GM18508 (cell line): Measurements from ENCODE around the gene PSMA8.
"Not testable (repeated sequence)": the region's sequence is repeated elsewhere in the genome, so short reads cannot be mapped to it uniquely, and the experiment has no call there.

Experiments used
- ATAC-seq: cut with Tn5 transposase; IDR thresholded peaks from one replicate; pipeline ENCODE4 v1.9.1; 2021; ENCODE audit warnings: moderate number of reproducible peaks; ENCODE audit not compliant: insufficient read depth, unreplicated experiment

Gene PSMA8

DNA sequence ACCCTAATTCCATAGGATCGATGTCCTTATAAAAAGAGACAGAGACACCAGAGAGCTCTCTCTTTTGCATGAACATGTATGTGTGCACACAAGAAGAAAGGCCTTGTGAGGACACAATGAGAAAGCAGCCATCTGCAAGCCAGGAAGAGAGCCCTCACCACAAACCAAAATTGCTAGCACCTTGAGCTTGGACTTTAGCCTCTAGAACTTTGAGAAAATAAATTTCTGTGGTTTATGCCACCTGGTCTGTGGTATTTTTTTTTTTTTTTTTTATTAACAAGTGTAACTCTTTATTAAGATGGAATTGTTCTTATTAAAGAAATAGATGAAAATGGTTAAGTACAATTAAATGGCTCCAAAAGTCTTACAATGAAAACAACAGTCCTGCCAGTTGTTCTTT lies 33.9 kb downstream of the PSMA8 start:
- peak; percentile 90 for ATAC-seq

DNA sequence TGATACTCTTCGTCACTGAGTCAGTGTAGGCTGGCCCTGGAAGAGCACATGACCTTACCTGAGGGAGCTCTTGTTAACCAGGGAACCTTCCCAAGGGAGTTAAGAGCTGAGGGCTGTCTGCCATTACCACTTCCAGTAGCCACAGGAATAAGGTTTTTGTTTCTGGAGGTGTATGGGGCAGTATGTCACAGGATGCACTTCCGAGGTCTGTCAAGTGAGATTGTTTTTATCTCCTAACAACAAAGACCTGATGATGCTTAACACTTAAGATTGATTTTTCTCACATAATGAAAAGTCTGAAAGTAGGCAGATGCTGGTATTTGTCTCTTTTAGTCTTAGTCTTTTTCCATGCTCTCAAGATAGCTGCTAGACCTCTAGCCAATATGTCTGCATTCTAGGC lies 41.8 kb downstream of the PSMA8 start:
- ATAC-seq: no peak

- no peak for ATAC-seq
These were observed 42.5 kb downstream of the PSMA8 start for GRCh38 chr18:26176134-26176533.

DNA sequence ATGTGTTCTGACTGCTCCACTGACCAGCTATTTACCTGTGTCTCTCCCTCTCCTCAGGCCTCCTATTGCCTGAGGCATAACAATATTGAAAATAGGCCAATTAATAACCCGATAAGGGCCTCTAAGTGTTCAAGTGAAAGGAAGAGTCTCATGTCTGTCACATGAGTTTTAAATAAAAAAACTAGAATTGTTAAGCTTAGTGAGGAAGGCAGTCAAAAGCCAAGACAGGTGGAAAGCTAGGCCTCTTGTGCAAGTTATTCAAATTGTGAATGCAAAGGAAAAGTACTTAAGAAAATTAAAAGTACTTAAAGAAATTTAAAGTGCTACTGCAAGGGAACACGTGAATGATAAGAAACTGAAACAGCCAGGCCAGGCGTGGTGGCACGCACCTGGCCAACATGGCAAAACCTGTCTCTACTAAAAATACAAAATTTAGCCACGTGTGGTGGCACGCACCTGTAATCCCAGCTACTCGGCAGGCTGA lies 47.7 kb downstream of the PSMA8 start:
- no peak for ATAC-seq

GRCh38 chr18:26183395-26184112 lies 49.9 kb downstream of the PSMA8 start:
- ATAC-seq: no peak

GRCh38 chr18:26185267-26185666 lies 51.6 kb downstream of the PSMA8 start:
- no peak for ATAC-seq

DNA sequence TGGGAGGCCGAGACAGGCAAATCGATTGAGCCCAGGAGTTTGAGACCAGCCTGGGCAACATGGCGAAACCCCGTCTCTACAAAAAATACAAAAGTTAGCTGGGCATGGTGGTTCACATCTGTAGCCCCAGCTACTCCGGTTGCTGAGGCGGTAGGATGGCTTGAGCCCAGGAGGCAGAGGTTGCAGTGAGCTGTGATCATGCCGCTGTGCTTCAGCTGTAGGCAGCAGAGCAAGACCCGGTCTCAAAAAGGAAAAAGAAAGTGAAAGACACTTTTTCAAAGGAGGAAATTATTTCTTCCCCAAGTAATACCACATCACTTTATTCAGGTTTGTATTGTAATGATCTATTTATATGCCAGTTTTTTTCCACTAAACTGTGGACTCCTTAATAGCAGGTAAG lies 56.8 kb downstream of the PSMA8 start:
- ATAC-seq: peak; percentile 86

GRCh38 chr18:26192233-26192632 lies 58.6 kb downstream of the PSMA8 start:
- no peak for ATAC-seq

GRCh38 chr18:26196605-26197004 lies 62.9 kb downstream of the PSMA8 start:
- no peak for ATAC-seq

GRCh38 chr18:26202001-26202400 lies 68.3 kb downstream of the PSMA8 start:
- not testable (repeated sequence) for ATAC-seq

GRCh38 chr18:26205318-26205717 lies 71.6 kb downstream of the PSMA8 start:
- no peak for ATAC-seq

GRCh38 chr18:26206488-26206887 lies 72.8 kb downstream of the PSMA8 start:
- no peak for ATAC-seq

DNA sequence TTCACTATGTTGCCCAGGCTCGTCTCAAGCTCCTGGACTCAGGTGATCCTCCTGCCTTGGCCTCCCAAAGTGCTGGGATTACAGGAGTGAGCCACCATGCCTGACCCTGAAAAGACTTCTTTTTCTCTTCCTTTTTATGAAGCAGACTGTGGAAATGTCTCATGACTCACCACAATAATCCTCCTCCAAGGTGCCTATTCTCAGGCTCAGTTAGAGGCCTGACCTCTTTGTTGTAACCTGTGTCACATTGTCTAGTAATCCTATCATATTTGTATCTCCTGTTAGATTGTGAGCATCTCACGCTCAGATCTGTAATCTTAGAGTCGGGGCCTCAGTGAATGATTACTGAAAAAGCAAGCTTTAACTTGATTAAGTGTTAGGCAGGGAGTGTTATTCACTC lies 74.3 kb downstream of the PSMA8 start:
- ATAC-seq: no peak

GRCh38 chr18:26208977-26209376 lies 75.3 kb downstream of the PSMA8 start:
- no peak for ATAC-seq

DNA sequence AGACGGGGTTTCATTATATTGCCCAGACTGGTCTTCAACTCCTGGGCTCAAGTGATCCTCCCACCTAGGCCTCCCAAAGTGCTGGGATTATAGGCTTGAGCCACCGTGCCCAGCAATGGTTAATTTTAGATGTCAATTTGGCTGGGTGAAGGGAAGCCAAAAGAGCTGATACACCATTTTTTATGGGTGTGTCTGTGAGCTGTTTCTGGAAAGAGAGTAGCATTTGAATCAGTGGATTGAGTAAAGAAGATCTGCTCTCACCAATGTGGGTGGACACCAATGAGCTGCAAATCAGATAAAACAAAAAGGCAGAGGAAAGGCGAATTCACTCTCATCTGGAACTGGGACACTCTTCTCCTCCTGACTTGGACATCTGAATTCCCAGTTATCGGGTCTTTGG lies 76.5 kb downstream of the PSMA8 start:
- no peak for ATAC-seq

GRCh38 chr18:26215247-26215970 lies 81.7 kb downstream of the PSMA8 start:
- ATAC-seq: peak; percentile 93

- no peak for ATAC-seq
These were observed 91.5 kb downstream of the PSMA8 start for GRCh38 chr18:26225022-26225693.

DNA sequence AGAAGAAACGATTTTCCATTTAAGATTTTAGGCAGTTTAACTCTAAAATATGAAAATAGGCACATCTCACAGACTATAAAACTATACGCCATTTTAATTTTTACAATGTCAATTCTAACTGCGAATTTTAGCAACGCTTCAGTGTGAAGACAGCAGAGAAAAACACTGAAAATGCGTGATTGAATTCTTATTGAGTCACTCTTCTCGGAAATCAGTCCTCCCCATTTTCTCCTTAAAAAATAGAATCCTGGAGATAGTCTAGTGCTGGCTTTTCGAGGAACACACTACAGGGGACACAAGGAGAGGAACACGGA lies 92.2 kb downstream of the PSMA8 start:
- no peak for ATAC-seq

GRCh38 chr18:26226229-26227050 lies 92.8 kb downstream of the PSMA8 start, which contains the start of gene TAF4B:
TSS of gene TAF4B (plus strand) at chr18:26226445. CDS start at chr18:26226934, 489 bp downstream.
- peak; percentile 62 for ATAC-seq

GRCh38 chr18:26227051-26227670 lies 93.5 kb downstream of the PSMA8 start:
- no peak for ATAC-seq
